ENCODE measurements around the gene SPATA31D1. TPM values are rescaled to one million over a fixed set of nuclear protein-coding genes. Genes with fewer than 3 reads are reported as not detected.
A peak's percentile ranks its signal among the peaks of the same experiment; 100 is the strongest.
"Not testable (repeated sequence)": the region's sequence is repeated elsewhere in the genome, so short reads cannot be mapped to it uniquely, and the experiment has no call there.

The SPATA31D1 gene
- not detected in 2 replicates for total RNA-seq (ENCODE audit: low replicate concordance)
- long read RNA-seq: 0 reads

GRCh38 chr9:81988472-81988871 lies at the start of gene SPATA31D1:
Gene SPATA31D1 (plus strand): TSS chr9:81988772. CDS start chr9:81988819, 47 bp downstream.
- not testable (repeated sequence) for H3K9me3 Mint-ChIP-seq

GRCh38 chr9:81943393-81943792 lies 45.2 kb upstream of the SPATA31D1 start, which contains the start of gene SPATA31D3:
Gene SPATA31D3 (plus strand): TSS chr9:81943500. CDS start chr9:81943586, 86 bp downstream.
- not testable (repeated sequence) for H3K27ac Mint-ChIP-seq, H3K27me3 Mint-ChIP-seq

More at GRCh38 chr9:81988472-81988871, at the start of gene SPATA31D1:
- DNase-seq (ENCODE audit: extremely low spot score, unreplicated experiment); H3K36me3 Mint-ChIP-seq; H3K27ac Mint-ChIP-seq; H3K4me1 Mint-ChIP-seq (ENCODE audit: unreplicated experiment); H3K4me3 Mint-ChIP-seq; H3K27me3 Mint-ChIP-seq: not testable (repeated sequence)

GRCh38 chr9:81948650-81949049 lies 39.9 kb upstream of the SPATA31D1 start:
- H3K4me3 Mint-ChIP-seq; DNase-seq (ENCODE audit: extremely low spot score, unreplicated experiment); H3K9me3 Mint-ChIP-seq; H3K27ac Mint-ChIP-seq; H3K36me3 Mint-ChIP-seq; H3K4me1 Mint-ChIP-seq (ENCODE audit: unreplicated experiment): not testable (repeated sequence)
- H3K27me3 Mint-ChIP-seq: peaks cover 16% of the 10 kb centered on the region

More at GRCh38 chr9:81943393-81943792, 45.2 kb upstream of the SPATA31D1 start, which contains the start of gene SPATA31D3:
- H3K9me3 Mint-ChIP-seq; H3K4me1 Mint-ChIP-seq (ENCODE audit: unreplicated experiment); DNase-seq (ENCODE audit: extremely low spot score, unreplicated experiment); H3K36me3 Mint-ChIP-seq; H3K4me3 Mint-ChIP-seq: not testable (repeated sequence)

GRCh38 chr9:81953096-81953495 lies 35.5 kb upstream of the SPATA31D1 start:
- DNase-seq (ENCODE audit: extremely low spot score, unreplicated experiment): no peak
- Mint-ChIP-seq H3K36me3 (no peaks in the 10 kb centered on the region), H3K4me3 (no peak overlapping the region), H3K27me3 (peaks cover 16% of the 10 kb centered on the region), H3K9me3 (peaks cover 17% of the 10 kb centered on the region), H3K27ac (no peak overlapping the region), H3K4me1 (ENCODE audit: unreplicated experiment) (no peaks in the 10 kb centered on the region)
- peak; percentile 20 for TF ChIP-seq CTCF (conservative IDR thresholded peaks at IDR 0.05)

GRCh38 chr9:81955625-81956024 lies 32.9 kb upstream of the SPATA31D1 start:
- TF ChIP-seq CTCF (conservative IDR thresholded peaks at IDR 0.05): no peak
- Mint-ChIP-seq H3K36me3 (no peaks in the 10 kb centered on the region), H3K27me3 (peaks cover 5% of the 10 kb centered on the region), H3K27ac (no peak overlapping the region), H3K4me3 (no peak overlapping the region), H3K9me3 (peaks cover 25% of the 10 kb centered on the region), H3K4me1 (ENCODE audit: unreplicated experiment) (no peaks in the 10 kb centered on the region)
- DNase-seq (ENCODE audit: extremely low spot score, unreplicated experiment): no peak

GRCh38 chr9:81964218-81965171 lies 24.1 kb upstream of the SPATA31D1 start:
- Mint-ChIP-seq H3K27me3 (no peaks in the 10 kb centered on the region), H3K36me3 (peaks cover 4% of the 10 kb centered on the region), H3K9me3 (peaks cover 7% of the 10 kb centered on the region), H3K4me3 (no peak overlapping the region), H3K4me1 (ENCODE audit: unreplicated experiment) (no peaks in the 10 kb centered on the region), H3K27ac (no peak overlapping the region)
- no peak for TF ChIP-seq CTCF (conservative IDR thresholded peaks at IDR 0.05)
- DNase-seq (ENCODE audit: extremely low spot score, unreplicated experiment): no peak

GRCh38 chr9:81968026-81968425 lies 20.5 kb upstream of the SPATA31D1 start:
- no peak for DNase-seq (ENCODE audit: extremely low spot score, unreplicated experiment)
- no peak overlapping the region for H3K4me3 Mint-ChIP-seq
- H3K9me3 Mint-ChIP-seq: peaks cover 13% of the 10 kb centered on the region
- H3K4me1 Mint-ChIP-seq (ENCODE audit: unreplicated experiment): no peaks in the 10 kb centered on the region
- H3K36me3 Mint-ChIP-seq: peaks cover 4% of the 10 kb centered on the region
- TF ChIP-seq CTCF (conservative IDR thresholded peaks at IDR 0.05): no peak
- H3K27me3 Mint-ChIP-seq: no peaks in the 10 kb centered on the region
- no peak overlapping the region for H3K27ac Mint-ChIP-seq
